ENCODE measurements around the gene ARNT2.

The ARNT2 gene

GRCh38 chr15:80578871-80579270, 174.7 kb downstream of the ARNT2 start:
- DNase-seq, result no peak

- DNase-seq, result no peak
Measured at GRCh38 chr15:80579611-80580010, 175.4 kb downstream of the ARNT2 start.

DNA sequence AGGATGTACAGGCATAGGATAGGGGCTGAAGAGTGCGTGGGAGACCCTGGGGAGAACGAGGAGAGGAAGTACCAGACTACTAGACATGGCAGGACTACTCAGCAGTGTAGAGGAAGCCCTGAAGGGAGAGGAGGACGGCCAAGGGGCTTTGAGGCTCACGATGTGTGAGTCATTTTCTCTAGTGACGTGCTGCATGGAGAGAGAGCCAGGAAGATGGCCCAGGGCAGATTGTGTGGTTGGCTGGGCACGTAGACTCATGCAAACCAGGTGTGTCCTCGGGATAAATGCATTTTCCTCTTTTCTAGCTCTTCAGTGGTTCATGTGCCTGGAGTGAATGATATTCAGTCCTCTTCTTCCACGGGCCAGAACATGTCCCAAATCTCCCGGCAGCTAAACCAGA, 175.9 kb downstream of the ARNT2 start:
- DNase-seq, result peak; percentile 59 to 87 (median 73)

DNA sequence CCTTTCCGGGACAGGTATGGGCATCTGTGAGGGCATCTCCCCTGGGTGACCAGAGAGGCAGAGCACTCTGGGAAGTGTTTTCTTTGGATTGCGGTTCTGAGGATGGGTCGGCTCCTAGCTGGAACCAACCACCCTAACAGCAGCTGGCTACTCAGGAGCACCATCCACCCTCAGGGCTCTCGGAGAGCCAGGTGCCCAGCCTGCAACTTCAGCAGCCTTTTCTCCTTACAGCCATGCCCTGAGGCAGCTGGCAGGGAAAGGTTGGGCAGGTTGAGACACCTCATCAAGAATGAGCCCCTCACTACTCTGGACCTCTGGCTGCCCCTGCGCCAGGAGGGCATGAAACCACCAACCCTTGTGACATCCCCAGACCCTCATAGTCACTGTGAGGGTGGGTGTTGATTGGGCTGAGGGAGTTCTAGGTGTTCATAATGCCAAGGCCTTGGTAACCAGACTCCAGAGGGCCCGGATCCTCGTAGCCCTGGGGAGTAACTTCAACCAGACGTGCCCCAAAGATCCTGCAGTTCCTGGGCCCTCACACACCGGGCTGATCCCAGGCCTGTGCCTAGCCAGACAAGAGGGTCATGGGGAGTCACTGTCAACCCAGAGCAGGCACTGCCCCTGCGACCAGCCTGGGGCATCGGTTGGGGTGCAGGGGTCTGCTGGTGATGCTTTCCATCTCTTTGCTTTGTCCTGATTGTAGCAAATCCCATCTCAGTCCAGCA, 176.5 kb downstream of the ARNT2 start:
- no peak for DNase-seq

- no peak for DNase-seq
Measured at GRCh38 chr15:80581976-80582375, 177.8 kb downstream of the ARNT2 start.

DNA sequence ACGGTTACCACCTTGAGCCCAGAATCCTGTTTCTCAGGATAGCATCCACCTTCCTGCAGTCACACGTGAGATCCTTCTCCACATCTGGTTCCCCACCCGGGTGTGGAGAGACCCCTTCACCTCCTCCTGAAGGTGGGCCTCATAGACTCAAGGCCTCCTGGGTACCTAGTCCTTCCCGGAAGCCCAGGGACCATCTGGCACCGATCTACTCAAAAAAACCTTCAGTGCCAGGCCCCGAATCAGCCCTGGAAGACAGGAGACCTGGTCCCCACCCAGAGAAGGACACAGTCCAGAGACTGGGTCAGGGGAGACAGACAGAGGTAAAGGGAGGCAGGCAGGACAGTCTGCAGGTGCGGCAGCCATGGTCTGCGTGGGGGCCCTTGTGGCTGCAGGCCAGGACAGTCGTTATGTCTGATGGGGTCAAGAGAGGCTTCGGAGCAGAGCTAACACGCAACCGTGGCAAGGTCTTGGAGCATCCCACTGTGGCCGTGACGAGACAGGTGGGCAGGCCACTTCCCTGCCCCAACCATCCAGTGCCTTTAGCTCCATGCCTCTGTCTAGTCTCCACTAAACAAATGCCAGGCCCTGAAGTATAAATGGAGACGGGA, 178.7 kb downstream of the ARNT2 start:
- DNase-seq, result no peak

- no peak for DNase-seq
Measured at GRCh38 chr15:80584561-80584964, 180.4 kb downstream of the ARNT2 start.

DNA sequence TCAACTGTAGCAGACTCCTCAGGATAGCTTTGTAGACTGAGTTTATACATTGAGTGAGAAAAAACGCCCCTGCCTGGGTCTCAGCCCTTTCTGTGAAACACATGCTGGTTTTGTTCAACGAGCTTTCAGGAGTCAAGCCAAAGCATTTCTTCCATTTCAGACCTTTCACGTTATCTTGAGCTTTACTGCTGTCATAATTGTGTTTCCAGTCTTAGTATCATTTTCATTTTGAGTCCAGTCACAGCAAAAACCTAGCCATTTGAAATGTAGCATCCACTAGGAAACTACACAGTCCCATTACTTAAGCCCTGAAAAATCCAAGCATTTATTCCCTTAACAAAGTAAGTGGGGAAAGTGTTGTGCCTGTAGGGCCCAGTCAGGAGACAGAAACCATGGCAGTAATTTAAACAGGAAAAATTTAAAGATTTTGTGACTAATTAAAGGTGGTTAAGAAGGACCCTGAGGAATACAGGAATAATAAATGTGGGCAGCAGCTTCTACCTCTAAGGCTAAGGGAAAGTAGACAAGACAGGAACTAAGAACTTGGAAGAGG, 180.9 kb downstream of the ARNT2 start:
- DNase-seq, result no peak

DNA sequence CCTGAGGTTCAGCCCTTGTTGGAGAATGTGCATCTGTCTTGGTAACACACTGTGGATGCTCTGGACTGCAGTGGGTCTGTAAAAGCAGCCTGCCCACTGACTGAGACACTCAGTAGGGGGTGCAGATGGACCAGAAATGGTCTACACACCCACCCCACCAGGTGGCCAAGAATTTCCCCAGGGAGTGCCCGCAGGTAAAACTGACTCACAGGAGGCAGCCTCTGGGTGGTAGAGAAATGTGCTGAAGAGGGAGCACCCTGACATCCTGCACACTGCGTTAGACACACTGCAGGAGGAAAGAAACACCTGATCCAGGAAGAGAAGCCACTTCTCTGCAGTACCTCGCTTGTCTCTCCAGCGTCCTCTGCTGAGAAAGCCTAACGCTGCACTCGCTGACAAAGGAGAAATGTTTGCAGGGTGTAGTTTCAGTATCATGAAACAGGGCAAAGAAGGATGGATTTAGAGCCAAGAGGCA, 181.4 kb downstream of the ARNT2 start:
- no peak for DNase-seq

- no peak for DNase-seq
Measured at GRCh38 chr15:80586161-80586560, 182.0 kb downstream of the ARNT2 start.

DNA sequence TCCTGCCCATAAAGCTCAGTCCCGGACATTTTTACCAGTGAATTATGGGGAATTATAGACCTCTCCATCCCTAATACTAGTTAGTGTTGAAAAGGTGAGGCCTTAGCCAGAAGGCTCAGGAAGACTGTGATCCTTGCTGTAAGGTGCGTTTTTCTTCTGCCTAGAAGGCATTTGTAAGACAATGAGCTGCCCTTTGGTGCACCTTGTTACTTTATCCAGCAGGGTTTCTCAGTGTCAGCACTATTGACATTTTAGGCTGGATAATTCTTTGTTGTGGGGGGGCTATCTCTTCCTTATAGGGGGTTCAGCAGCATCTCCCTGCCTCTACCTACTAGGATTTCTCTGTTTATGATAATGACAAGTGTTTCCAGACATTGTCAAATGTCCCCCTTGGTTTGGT, 182.8 kb downstream of the ARNT2 start:
- no peak for DNase-seq

DNA sequence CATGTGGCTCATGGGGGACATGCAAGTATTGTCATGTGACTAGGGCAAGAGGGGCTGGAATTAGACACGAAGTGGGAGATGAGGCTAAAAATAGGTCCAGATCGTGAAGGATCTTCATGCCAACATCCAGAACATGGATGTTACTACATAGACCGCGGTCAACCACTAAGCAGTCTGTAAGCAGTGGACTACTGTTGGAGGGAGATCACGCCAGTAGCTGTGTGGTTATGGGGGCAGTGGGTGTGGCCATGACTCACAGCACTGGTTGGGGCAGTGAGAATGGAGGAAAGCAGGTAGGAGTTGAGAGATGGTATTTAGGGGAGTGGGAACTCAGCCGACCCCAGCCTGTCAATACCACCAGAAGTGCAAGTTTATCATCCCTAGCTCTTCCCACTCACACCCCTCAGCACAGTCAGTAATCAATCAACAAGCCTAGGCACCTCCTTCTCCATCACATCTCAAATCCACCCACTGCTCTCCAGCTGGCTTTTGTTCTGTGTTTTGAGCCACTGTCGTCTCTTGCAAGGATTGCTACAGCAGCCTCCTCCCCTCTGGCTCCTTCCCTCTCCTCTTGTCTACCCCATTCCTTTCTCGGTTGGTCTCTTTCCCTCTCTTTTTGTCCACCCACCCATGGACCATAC, 183.8 kb downstream of the ARNT2 start:
- no peak for DNase-seq

- DNase-seq, result peak in 1 of 4 experiments; percentile 11
Measured at GRCh38 chr15:80588801-80589200, 184.6 kb downstream of the ARNT2 start.

GRCh38 chr15:80590761-80591355, 186.7 kb downstream of the ARNT2 start:
- no peak for DNase-seq

DNA sequence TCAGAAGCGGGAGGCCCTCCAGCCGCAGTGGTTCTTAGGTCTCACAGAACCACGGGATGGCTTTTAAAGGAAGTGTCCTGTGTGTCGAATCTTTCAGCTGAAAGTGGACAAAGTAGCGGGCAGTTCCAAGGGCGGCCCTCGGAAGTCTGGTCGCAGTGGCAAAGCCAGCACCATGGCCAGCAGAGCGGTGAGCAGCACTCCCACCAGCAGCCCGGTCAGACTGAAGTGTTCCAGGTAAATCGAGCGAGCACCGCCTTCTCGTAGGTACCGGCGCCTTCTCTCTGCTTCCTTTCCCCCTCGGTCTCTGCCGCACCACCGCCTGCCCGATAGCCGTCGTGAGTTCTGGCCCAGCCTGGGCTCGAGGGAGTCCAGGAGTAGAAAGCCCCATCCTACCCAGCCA, 187.3 kb downstream of the ARNT2 start:
- no peak for DNase-seq

- no peak for DNase-seq
Measured at GRCh38 chr15:80591938-80592825, 188.0 kb downstream of the ARNT2 start.

GRCh38 chr15:80593486-80594030, 189.4 kb downstream of the ARNT2 start:
- no peak for DNase-seq

DNA sequence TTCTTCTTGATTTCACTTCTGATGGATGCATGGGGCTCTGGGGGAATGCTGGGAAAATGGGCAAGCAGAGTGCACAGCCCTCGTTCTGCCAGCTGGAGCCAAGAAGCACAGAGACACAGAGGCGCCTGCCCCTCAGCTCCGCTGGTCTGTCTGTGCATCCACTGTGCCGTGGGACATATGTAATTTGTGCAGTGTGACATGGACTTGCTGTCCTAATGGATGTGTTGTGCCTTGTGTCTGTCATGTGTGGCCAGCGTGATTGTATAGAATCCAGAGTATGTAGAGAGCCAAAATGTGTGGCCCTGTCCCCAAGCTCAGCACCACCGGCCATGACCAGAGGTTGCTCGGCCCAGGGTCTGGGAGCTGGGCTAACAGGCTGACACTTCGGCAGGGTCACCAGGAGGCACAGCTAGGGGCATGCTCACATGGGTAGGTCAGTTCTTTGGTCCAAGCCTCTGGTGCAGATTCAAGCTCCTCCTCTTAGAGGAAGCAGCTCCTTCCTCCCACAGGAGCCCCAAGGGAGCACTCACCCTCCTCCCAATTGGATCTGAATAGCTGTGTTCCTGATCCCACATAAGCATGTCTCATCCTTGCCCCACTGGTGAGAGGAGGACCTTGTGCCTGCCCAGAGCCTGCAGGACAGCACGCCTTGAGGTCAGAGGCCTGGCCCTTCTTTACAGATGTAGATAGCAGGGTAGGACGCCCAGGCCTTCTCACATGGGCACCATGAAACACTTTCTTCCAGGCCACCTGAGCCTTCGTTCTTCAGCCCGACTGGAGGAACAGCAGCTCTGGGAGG, 190.1 kb downstream of the ARNT2 start:
- no peak for DNase-seq

DNA sequence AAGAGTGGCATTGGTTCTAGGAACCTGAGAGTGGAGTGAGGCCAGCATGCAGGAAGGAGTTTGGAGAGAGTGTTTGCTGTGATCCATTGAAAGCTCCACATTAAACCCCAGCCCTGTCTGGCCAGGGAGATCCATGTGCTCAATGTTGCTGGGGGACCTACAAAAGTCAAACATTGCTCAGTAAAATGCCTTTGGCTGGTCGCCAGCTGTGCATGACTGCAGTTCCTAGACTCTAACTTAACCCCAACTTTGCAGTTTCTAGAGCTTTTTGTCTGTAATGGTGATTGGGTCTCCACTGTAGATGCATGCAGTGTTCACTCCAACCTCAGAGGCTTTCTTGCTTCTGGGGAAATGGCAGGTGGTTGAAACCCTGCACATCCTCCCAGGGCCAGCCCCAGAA, 191.2 kb downstream of the ARNT2 start:
- DNase-seq, result no peak

- DNase-seq, result no peak
Measured at GRCh38 chr15:80596521-80596976, 192.4 kb downstream of the ARNT2 start.

DNA sequence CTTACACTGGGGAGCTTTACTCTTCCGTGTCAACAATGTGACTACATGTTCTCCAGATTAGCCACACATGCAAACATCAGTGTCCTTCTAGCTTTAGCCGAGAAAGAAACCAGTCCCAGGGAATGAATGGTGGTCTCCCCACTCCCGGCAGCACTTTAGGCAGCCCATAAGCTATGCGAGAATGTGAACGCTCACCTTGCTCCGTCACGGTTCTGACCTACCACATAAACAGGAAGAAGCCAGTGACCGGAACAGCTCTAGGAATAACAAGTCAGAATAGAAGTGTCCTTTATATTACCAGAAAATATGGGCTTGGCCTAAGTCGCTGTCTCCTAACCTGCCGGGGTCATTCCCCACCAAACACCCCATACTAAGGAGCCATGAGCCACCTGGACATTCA, 192.9 kb downstream of the ARNT2 start:
- no peak for DNase-seq
